Stimulated activated CD8-positive, alpha-beta memory T cell treated with anti-CD3 and anti-CD28 coated beads, Interleukin-4, amount 100 ng/mL, for 1 hour (primary cell): Measurements from ENCODE around the gene ATP12A.

ENCODE experiments used
- DNase-seq, 2 donors: peaks; one replicate each; pipeline ENCODE4 v3.0.0-alpha.2; 2020; ENCODE audit warnings: low read depth in 2 of 2, low spot score in 1 of 2

ATP12A gene

GRCh38 chr13:24680258-24680920 lies at the start of gene ATP12A:
ATP12A (plus strand) TSS chr13:24680408; CDS start chr13:24680744, 336 bp downstream.
- no peak for DNase-seq

GRCh38 chr13:24630851-24631620 lies 49.2 kb upstream of the ATP12A start:
- DNase-seq: no peak

GRCh38 chr13:24631922-24632321 lies 48.3 kb upstream of the ATP12A start:
- DNase-seq: no peak

- DNase-seq: no peak
Observed at GRCh38 chr13:24632382-24633121, 47.7 kb upstream of the ATP12A start.

- no peak for DNase-seq
Observed at GRCh38 chr13:24636776-24637175, 43.4 kb upstream of the ATP12A start.

GRCh38 chr13:24638096-24638495 lies 42.1 kb upstream of the ATP12A start:
- DNase-seq: no peak

- no peak for DNase-seq
Observed at GRCh38 chr13:24640752-24641151, 39.5 kb upstream of the ATP12A start.

- no peak for DNase-seq
Observed at GRCh38 chr13:24642219-24642618, 38.0 kb upstream of the ATP12A start.

- DNase-seq: no peak
Observed at GRCh38 chr13:24644036-24644435, 36.2 kb upstream of the ATP12A start.

GRCh38 chr13:24648271-24648670 lies 31.9 kb upstream of the ATP12A start:
- no peak for DNase-seq

- DNase-seq: no peak
Observed at GRCh38 chr13:24648983-24649687, 31.1 kb upstream of the ATP12A start.

- DNase-seq: no peak
Observed at GRCh38 chr13:24649688-24650043, 30.5 kb upstream of the ATP12A start.

GRCh38 chr13:24650161-24650560 lies 30.0 kb upstream of the ATP12A start:
- no peak for DNase-seq

GRCh38 chr13:24651718-24652345 lies 28.4 kb upstream of the ATP12A start:
- DNase-seq: no peak

GRCh38 chr13:24652359-24652758 lies 27.8 kb upstream of the ATP12A start:
- no peak for DNase-seq

- no peak for DNase-seq
Observed at GRCh38 chr13:24654741-24655140, 25.5 kb upstream of the ATP12A start.

- no peak for DNase-seq
Observed at GRCh38 chr13:24659239-24659638, 21.0 kb upstream of the ATP12A start.

- no peak for DNase-seq
Observed at GRCh38 chr13:24660023-24660741, 20.0 kb upstream of the ATP12A start.

GRCh38 chr13:24661713-24662112 lies 18.5 kb upstream of the ATP12A start:
- DNase-seq: no peak
